Muscle of leg (tissue), 11 donors: Measurements from ENCODE around the gene PTAFR. TPM values are rescaled to one million over a fixed set of nuclear protein-coding genes. Genes with fewer than 3 reads are reported as not detected.

Source experiments
- DNase-seq: peaks from one replicate; pipeline ENCODE4 v3.0.0; 2013
- H3K27ac ChIP-seq: one replicate; pipeline ENCODE4 v1.5.1; 2013; ENCODE audit warnings: mild to moderate bottlenecking, low read length, control low read depth
- H3K27me3 ChIP-seq: one replicate; pipeline ENCODE4 v1.6.1; 2013; ENCODE audit warnings: low read length; ENCODE audit not compliant: control insufficient read depth, insufficient read depth
- H3K36me3 ChIP-seq: one replicate; pipeline ENCODE4 v1.6.1; 2013; ENCODE audit warnings: low read length; ENCODE audit not compliant: control insufficient read depth, insufficient read depth
- H3K4me1 ChIP-seq: one replicate; pipeline ENCODE4 v1.6.1; 2013; ENCODE audit warnings: low read length; ENCODE audit not compliant: control insufficient read depth, insufficient read depth
- H3K4me3 ChIP-seq: one replicate; pipeline ENCODE4 v1.5.1; 2013; ENCODE audit warnings: low read length, control low read depth
- H3K9me3 ChIP-seq: replicated peaks from 2 replicates; pipeline ENCODE4 v1.6.1; 2013; ENCODE audit warnings: low read depth, low read length; ENCODE audit not compliant: control insufficient read depth
- WGBS: methylation state at CpG from one replicate; pipeline ENCODE4 v1.1.5; 2013; ENCODE audit warnings: missing lambda C conversion rate; ENCODE audit not compliant: insufficient coverage; 5-methylcytosine and 5-hydroxymethylcytosine counted together
- polyA plus RNA-seq, 8 donors: library from polyadenylated mRNA; unstranded; fragments of 120-200 nt; gene quantifications; one replicate each; pipeline versions ENCODE4 v1.2.1 to v1.2.3, GENCODE V29; 2013; ENCODE audit warnings: inconsistent platforms in 1 of 8, low replicate concordance in 1 of 8; ENCODE audit not compliant: insufficient read length in 8 of 8, insufficient read depth in 1 of 8
- total RNA-seq: library from RNA; stranded (reverse); fragments of 120-200 nt; gene quantifications from one replicate; pipeline ENCODE4 v1.2.4, GENCODE V29; 2013

PTAFR gene
- total and polyA plus RNA-seq, 9 donors: 1.6 to 2.4 (median 2.1) TPM

- Histone ChIP-seq H3K27ac (no peak overlapping the region), H3K4me3 (no peak overlapping the region), H3K9me3 (no peaks in the 10 kb centered on the region), H3K4me1 (no peaks in the 10 kb centered on the region), H3K27me3 (no peaks in the 10 kb centered on the region), H3K36me3 (no peaks in the 10 kb centered on the region)
- DNase-seq: no peak
- WGBS: 74% methylated on average over 6 of the region's 14 CpGs
Measured at GRCh38 chr1:28135371-28136168, 40.9 kb downstream of the PTAFR start.

- H3K27me3 ChIP-seq: no peaks in the 10 kb centered on the region
- no peak overlapping the region for H3K4me3 ChIP-seq
- no peaks in the 10 kb centered on the region for H3K36me3 ChIP-seq
- WGBS: 83% methylated on average over 1 of the region's 2 CpGs
- no peak for DNase-seq
- no peaks in the 10 kb centered on the region for H3K4me1 ChIP-seq
- no peaks in the 10 kb centered on the region for H3K9me3 ChIP-seq
- no peak overlapping the region for H3K27ac ChIP-seq
Measured at GRCh38 chr1:28134651-28135207, 41.8 kb downstream of the PTAFR start.

- Histone ChIP-seq H3K27ac (no peak overlapping the region), H3K4me1 (no peaks in the 10 kb centered on the region), H3K9me3 (no peaks in the 10 kb centered on the region), H3K36me3 (no peaks in the 10 kb centered on the region), H3K4me3 (no peak overlapping the region), H3K27me3 (no peaks in the 10 kb centered on the region)
- 68% methylated on average over 7 of the region's 11 CpGs for WGBS
- no peak for DNase-seq
Measured at GRCh38 chr1:28132171-28133167, 44.0 kb downstream of the PTAFR start.

GRCh38 chr1:28130901-28131300 lies 45.6 kb downstream of the PTAFR start:
- no peaks in the 10 kb centered on the region for H3K36me3 ChIP-seq
- no peak overlapping the region for H3K27ac ChIP-seq
- H3K4me1 ChIP-seq: no peaks in the 10 kb centered on the region
- H3K27me3 ChIP-seq: no peaks in the 10 kb centered on the region
- H3K9me3 ChIP-seq: no peaks in the 10 kb centered on the region
- 94% methylated on average over 3 of the region's 6 CpGs for WGBS
- DNase-seq: no peak
- no peak overlapping the region for H3K4me3 ChIP-seq

- no CpG with 5 or more reads among the region's 1 CpG for WGBS
- H3K27ac ChIP-seq: no peak overlapping the region
- no peaks in the 10 kb centered on the region for H3K27me3 ChIP-seq
- H3K4me1 ChIP-seq: no peaks in the 10 kb centered on the region
- no peak overlapping the region for H3K4me3 ChIP-seq
- H3K9me3 ChIP-seq: no peaks in the 10 kb centered on the region
- no peaks in the 10 kb centered on the region for H3K36me3 ChIP-seq
- peak; percentile 44 for DNase-seq
Measured at GRCh38 chr1:28129150-28129549, 47.3 kb downstream of the PTAFR start.

- Histone ChIP-seq H3K4me3 (no peak overlapping the region), H3K27me3 (no peaks in the 10 kb centered on the region), H3K27ac (no peak overlapping the region), H3K9me3 (no peaks in the 10 kb centered on the region), H3K4me1 (no peaks in the 10 kb centered on the region), H3K36me3 (no peaks in the 10 kb centered on the region)
- no peak for DNase-seq
- 85% methylated on average over 2 of the region's 3 CpGs for WGBS
Measured at GRCh38 chr1:28127617-28128257, 48.8 kb downstream of the PTAFR start.

GRCh38 chr1:28126783-28127490 lies 49.6 kb downstream of the PTAFR start:
- H3K9me3 ChIP-seq: no peaks in the 10 kb centered on the region
- no peaks in the 10 kb centered on the region for H3K4me1 ChIP-seq
- peak overlapping the region; percentile 6 for H3K27ac ChIP-seq
- no peaks in the 10 kb centered on the region for H3K27me3 ChIP-seq
- peak; percentile 41 for DNase-seq
- H3K36me3 ChIP-seq: no peaks in the 10 kb centered on the region
- H3K4me3 ChIP-seq: no peak overlapping the region
- WGBS: no CpG with 5 or more reads among the region's 5 CpGs

GRCh38 chr1:28126212-28126611 lies 50.3 kb downstream of the PTAFR start:
- Histone ChIP-seq H3K4me3 (no peak overlapping the region), H3K36me3 (no peaks in the 10 kb centered on the region), H3K27ac (no peak overlapping the region), H3K9me3 (no peaks in the 10 kb centered on the region), H3K27me3 (no peaks in the 10 kb centered on the region), H3K4me1 (no peaks in the 10 kb centered on the region)
- DNase-seq: no peak
- no CpG with 5 or more reads among the region's 3 CpGs for WGBS

GRCh38 chr1:28123461-28123961 lies 53.0 kb downstream of the PTAFR start:
- no peaks in the 10 kb centered on the region for H3K27me3 ChIP-seq
- no CpG with 5 or more reads among the region's 4 CpGs for WGBS
- peak; percentile 41 for DNase-seq
- no peak overlapping the region for H3K27ac ChIP-seq
- H3K36me3 ChIP-seq: no peaks in the 10 kb centered on the region
- H3K9me3 ChIP-seq: no peaks in the 10 kb centered on the region
- no peaks in the 10 kb centered on the region for H3K4me1 ChIP-seq
- no peak overlapping the region for H3K4me3 ChIP-seq
